Medulla oblongata (tissue), 1 donor: ENCODE data around the gene PRAMEF9.
"Not testable (repeated sequence)": the region's sequence is repeated elsewhere in the genome, so short reads cannot be mapped to it uniquely, and the experiment has no call there.

Source experiments
- DNase-seq: peaks from one replicate; pipeline ENCODE4 v3.0.0-alpha.2; 2015; ENCODE audit errors: extremely low spot score

Gene PRAMEF9

GRCh38 chr1:13171548-13171947, at the start of gene PRAMEF9:
PRAMEF9 (plus strand) TSS chr1:13171848; CDS start chr1:13175281, 3,433 bp downstream.
- not testable (repeated sequence) for DNase-seq

GRCh38 chr1:13155909-13156308, 15.7 kb upstream of the PRAMEF9 start, which contains the start of gene PRAMEF26:
PRAMEF26 (minus strand) TSS chr1:13156009; CDS start chr1:13153095, 2,914 bp downstream.
- not testable (repeated sequence) for DNase-seq

GRCh38 chr1:13165531-13165930, 6.1 kb upstream of the PRAMEF9 start, which contains the start of gene HNRNPCL4:
HNRNPCL4 (minus strand) TSS chr1:13165631; CDS start chr1:13165467, 164 bp downstream.
- DNase-seq, result not testable (repeated sequence)

GRCh38 chr1:13201309-13201708, 29.7 kb downstream of the PRAMEF9 start, which contains the start of gene PRAMEF13:
PRAMEF13 (minus strand) TSS chr1:13201409; CDS start chr1:13199589, 1,820 bp downstream.
- DNase-seq, result not testable (repeated sequence)

- not testable (repeated sequence) for DNase-seq
Observed at GRCh38 chr1:13208712-13209111, 37.1 kb downstream of the PRAMEF9 start.

GRCh38 chr1:13216619-13217018, 45.0 kb downstream of the PRAMEF9 start:
- DNase-seq, result not testable (repeated sequence)

GRCh38 chr1:13219203-13219602, 47.6 kb downstream of the PRAMEF9 start:
- DNase-seq, result not testable (repeated sequence)

- DNase-seq, result not testable (repeated sequence)
Observed at GRCh38 chr1:13222788-13223187, 51.1 kb downstream of the PRAMEF9 start.

GRCh38 chr1:13224480-13225060, 52.9 kb downstream of the PRAMEF9 start:
- DNase-seq, result no peak

GRCh38 chr1:13225675-13226204, 54.1 kb downstream of the PRAMEF9 start, which contains the start of gene PRAMEF18:
PRAMEF18 (minus strand) TSS chr1:13226154; CDS start chr1:13226106, 48 bp downstream.
- DNase-seq, result not testable (repeated sequence)

GRCh38 chr1:13227271-13228055, 55.8 kb downstream of the PRAMEF9 start:
- not testable (repeated sequence) for DNase-seq

GRCh38 chr1:13228343-13228781, 56.7 kb downstream of the PRAMEF9 start:
- DNase-seq, result no peak
